HFFc6 (cell line): ENCODE data around the gene FSD2. TPM values are rescaled to one million over a fixed set of nuclear protein-coding genes. Genes with fewer than 3 reads are reported as not detected.

Experiments
- DNase-seq: peaks from one replicate; pipeline ENCODE4 v3.0.0-alpha.2; 2018
- H3K27ac Mint-ChIP-seq: 2 replicates; pipeline ENCODE4 v1.8.0; 2020; ENCODE audit warnings: mild to moderate bottlenecking, mixed read lengths
- H3K27me3 Mint-ChIP-seq: 2 replicates; pipeline ENCODE4 v1.8.0; 2021; ENCODE audit warnings: mild to moderate bottlenecking, moderate library complexity, mixed read lengths; ENCODE audit not compliant: insufficient read depth
- H3K36me3 Mint-ChIP-seq: 2 replicates; pipeline ENCODE4 v1.8.0; 2021; ENCODE audit warnings: low read depth, mixed read lengths
- H3K4me1 Mint-ChIP-seq: 2 replicates; pipeline ENCODE4 v1.8.0; 2020; ENCODE audit warnings: low read depth, mixed read lengths
- H3K4me3 Mint-ChIP-seq: 2 replicates; pipeline ENCODE4 v1.8.0; 2020; ENCODE audit warnings: mild to moderate bottlenecking, moderate library complexity, mixed read lengths
- H3K9me3 Mint-ChIP-seq: 2 replicates; pipeline ENCODE4 v1.8.0; 2020; ENCODE audit warnings: mild to moderate bottlenecking, mixed read lengths
- total RNA-seq, 6 experiments: library from RNA; stranded (reverse); fragmentation: NEBNext Ultra II Directional; extraction: Animal tissue kit (Norgen Biotek cat#: 25700); gene quantifications; 2 replicates in 1 of 6; 3 replicates in 5 of 6; pipeline ENCODE4 v1.2.3, GENCODE V29; 2021
- TF ChIP-seq, protein P1 (sequence below): fragments of 200-600 bp; sonication (generic); IDR thresholded peaks from 2 replicates; pipeline ENCODE4 v1.5.0; 2021; ENCODE audit warnings: antibody characterized with exemption, mild to moderate bottlenecking

The FSD2 gene
- total RNA-seq, 6 experiments from 2014 or later = not detected

DNA sequence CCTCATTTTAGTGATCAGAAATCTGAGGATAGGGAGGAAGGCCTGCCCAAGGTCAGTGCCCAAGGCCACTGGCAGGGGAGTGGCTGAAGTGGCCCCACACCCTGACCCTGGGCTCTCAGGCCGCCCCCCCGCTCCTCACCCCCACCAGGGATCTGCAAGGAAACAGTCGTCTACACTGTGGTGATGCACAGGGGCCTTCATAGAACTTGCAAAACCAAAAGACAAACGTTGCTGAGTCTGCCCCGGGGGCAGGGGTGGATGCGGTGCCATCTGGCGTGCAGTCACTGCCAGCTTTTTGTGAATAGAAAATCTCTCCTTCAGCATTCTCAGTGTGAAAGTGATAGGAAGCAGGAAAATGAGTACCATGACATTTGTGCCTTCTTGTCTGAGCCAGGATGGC, 44.9 kb upstream of the FSD2 start:
- DNase-seq = no peak
- H3K4me3 Mint-ChIP-seq = no peak overlapping the region
- H3K9me3 Mint-ChIP-seq = no peaks in the 10 kb centered on the region
- H3K27ac Mint-ChIP-seq = peak overlapping the region; percentile 89
- H3K4me1 Mint-ChIP-seq = peaks cover 28% of the 10 kb centered on the region
- H3K36me3 Mint-ChIP-seq = no peaks in the 10 kb centered on the region
- peaks cover 3% of the 10 kb centered on the region; the same call in 1 of the 2 replicates for H3K27me3 Mint-ChIP-seq
- TF ChIP-seq, protein P1, sequence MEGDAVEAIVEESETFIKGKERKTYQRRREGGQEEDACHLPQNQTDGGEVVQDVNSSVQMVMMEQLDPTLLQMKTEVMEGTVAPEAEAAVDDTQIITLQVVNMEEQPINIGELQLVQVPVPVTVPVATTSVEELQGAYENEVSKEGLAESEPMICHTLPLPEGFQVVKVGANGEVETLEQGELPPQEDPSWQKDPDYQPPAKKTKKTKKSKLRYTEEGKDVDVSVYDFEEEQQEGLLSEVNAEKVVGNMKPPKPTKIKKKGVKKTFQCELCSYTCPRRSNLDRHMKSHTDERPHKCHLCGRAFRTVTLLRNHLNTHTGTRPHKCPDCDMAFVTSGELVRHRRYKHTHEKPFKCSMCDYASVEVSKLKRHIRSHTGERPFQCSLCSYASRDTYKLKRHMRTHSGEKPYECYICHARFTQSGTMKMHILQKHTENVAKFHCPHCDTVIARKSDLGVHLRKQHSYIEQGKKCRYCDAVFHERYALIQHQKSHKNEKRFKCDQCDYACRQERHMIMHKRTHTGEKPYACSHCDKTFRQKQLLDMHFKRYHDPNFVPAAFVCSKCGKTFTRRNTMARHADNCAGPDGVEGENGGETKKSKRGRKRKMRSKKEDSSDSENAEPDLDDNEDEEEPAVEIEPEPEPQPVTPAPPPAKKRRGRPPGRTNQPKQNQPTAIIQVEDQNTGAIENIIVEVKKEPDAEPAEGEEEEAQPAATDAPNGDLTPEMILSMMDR = no peak

- Mint-ChIP-seq H3K27me3 (peaks cover 3% of the 10 kb centered on the region; the same call in 1 of the 2 replicates), H3K4me1 (peaks cover 28% of the 10 kb centered on the region), H3K36me3 (no peaks in the 10 kb centered on the region), H3K9me3 (no peaks in the 10 kb centered on the region), H3K27ac (peak overlapping the region; percentile 89), H3K4me3 (peak overlapping the region; percentile 73)
- peak; percentile 87 for DNase-seq
- TF ChIP-seq, protein P1 = peak; percentile 89
These were observed 44.0 kb upstream of the FSD2 start for GRCh38 chr15:82849556-82850512.

DNA sequence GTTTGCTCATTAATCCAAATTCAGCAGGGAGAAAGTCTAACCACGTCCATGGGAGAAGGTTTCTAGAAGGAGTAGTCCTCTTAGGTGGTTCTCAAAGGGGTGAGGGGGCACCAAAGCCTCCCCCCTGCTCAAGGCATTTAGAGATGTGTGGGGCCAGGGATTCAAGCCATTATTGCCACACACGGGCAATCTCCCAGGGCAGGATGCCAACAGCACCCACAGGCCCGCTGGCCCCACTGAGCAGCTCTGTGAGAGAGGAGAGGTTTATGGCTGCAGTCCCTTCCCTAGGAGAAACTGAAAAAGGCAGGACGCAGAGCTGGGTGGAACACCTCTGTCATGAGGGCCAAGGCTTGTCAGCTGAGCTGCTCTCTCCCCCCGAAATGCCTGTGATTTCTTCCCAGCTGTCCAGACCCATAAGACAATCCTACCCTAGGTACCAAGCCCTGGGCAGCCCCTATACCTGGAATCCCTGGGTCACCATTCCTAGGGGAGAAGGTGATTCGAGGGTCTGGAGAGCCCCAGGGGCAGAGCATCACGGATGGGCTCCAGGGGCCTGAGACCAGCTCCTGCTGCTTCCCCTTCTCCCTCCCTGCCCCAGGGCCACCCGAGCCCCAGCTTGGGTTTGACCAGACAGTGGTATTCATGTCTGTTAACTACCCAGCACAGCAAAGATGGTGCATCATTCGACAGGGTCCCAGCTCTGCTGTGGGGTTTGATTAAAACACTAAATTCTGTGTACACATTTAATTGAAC, 42.5 kb upstream of the FSD2 start:
- no peak overlapping the region for H3K4me3 Mint-ChIP-seq
- TF ChIP-seq, protein P1 = no peak
- no peak overlapping the region for H3K27ac Mint-ChIP-seq
- H3K36me3 Mint-ChIP-seq = no peaks in the 10 kb centered on the region
- H3K27me3 Mint-ChIP-seq = peaks cover 5% of the 10 kb centered on the region
- peaks cover 28% of the 10 kb centered on the region for H3K4me1 Mint-ChIP-seq
- DNase-seq = no peak
- no peaks in the 10 kb centered on the region for H3K9me3 Mint-ChIP-seq

- no peak overlapping the region for H3K4me3 Mint-ChIP-seq
- peaks cover 28% of the 10 kb centered on the region for H3K4me1 Mint-ChIP-seq
- no peaks in the 10 kb centered on the region for H3K9me3 Mint-ChIP-seq
- no peak for DNase-seq
- TF ChIP-seq, protein P1 = no peak
- no peak overlapping the region for H3K27ac Mint-ChIP-seq
- H3K36me3 Mint-ChIP-seq = no peaks in the 10 kb centered on the region
- peaks cover 5% of the 10 kb centered on the region for H3K27me3 Mint-ChIP-seq
These were observed 41.8 kb upstream of the FSD2 start for GRCh38 chr15:82847703-82848102.

GRCh38 chr15:82846621-82847020, 40.8 kb upstream of the FSD2 start:
- no peak overlapping the region for H3K4me3 Mint-ChIP-seq
- DNase-seq = no peak
- peaks cover 18% of the 10 kb centered on the region for H3K4me1 Mint-ChIP-seq
- H3K36me3 Mint-ChIP-seq = no peaks in the 10 kb centered on the region
- TF ChIP-seq, protein P1 = no peak
- no peaks in the 10 kb centered on the region for H3K9me3 Mint-ChIP-seq
- H3K27me3 Mint-ChIP-seq = peaks cover 5% of the 10 kb centered on the region
- no peak overlapping the region for H3K27ac Mint-ChIP-seq
